ENCODE results near the gene EPHA4. TPM values are rescaled to one million over a fixed set of nuclear protein-coding genes. Genes with fewer than 3 reads are reported as not detected.

EPHA4 gene
- total RNA-seq (2014; rRNA removed; shearing (Covaris generic); ENCODE audit: low replicate concordance): 3.8 and 5.4 TPM in 2 replicates

DNA sequence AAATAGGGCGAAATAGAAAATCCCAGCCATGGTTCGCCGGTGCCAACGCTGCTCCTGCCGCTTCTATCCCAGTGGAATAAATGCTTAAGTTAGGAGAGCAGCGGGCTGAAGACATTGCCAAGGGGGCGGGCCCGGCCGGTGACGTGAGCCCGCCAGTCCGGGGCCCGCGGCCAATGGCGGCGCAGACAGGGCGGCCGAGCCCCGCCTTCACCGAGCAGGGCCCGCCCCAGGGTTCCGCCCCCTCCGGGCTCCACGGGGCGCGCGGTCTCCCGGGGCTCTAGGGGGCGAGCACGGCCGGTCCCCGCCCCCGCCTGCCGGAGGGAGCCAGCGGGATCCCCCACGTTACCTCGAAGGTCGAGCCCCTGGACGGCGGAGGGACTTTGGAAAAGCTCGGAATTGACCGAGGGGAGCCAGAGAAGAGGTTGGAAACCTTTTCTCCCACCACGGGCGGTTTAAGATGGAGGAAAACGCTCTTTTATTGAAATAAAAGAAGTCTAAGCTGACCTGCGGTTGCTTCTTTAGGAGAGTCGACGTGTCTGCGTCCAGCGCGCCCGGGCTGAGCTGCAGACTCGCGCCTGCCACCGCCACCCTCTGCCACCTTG, at the start of gene EPHA4:
TSS of gene EPHA4 (minus strand) at position 86 of the 602 bp plus-strand sequence. CDS start at position 30, 56 bp downstream.
- peak; percentile 88 for DNase-seq
- H3K9me3 ChIP-seq: no peaks in the 10 kb centered on the region
- H3K27me3 ChIP-seq: no peaks in the 10 kb centered on the region
- no peaks in the 10 kb centered on the region for H3K36me3 ChIP-seq
- peak within 1 kb of the TSS; percentile 75 for H3K4me3 ChIP-seq

- Histone ChIP-seq H3K36me3 (no peaks in the 10 kb centered on the region), H3K27me3 (no peaks in the 10 kb centered on the region), H3K4me3 (no peak overlapping the region), H3K9me3 (no peaks in the 10 kb centered on the region)
- DNase-seq: no peak
Measured at GRCh38 chr2:221618007-221618406, 45.9 kb upstream of the EPHA4 start.

DNA sequence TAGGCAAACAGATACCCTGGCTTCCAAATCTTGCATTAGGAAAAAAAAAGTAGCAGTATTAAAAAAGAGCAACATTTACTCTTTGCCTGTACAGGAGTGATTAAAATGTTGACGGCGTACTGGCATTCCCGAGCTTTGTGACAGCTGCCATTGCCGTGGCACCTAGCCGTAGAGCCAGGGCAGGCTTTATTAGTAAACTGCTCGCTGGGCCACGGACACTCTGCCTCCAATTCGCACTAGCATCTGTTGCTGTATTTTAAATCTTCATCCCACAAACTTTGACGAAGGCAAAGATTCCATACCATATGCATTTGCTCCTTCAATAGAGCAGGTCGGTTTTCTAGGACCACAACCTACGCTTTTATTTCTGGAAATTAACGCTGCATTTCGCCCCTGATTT, 44.5 kb upstream of the EPHA4 start:
- DNase-seq: no peak
- Histone ChIP-seq H3K36me3 (no peaks in the 10 kb centered on the region), H3K9me3 (no peaks in the 10 kb centered on the region)

GRCh38 chr2:221614274-221614673, 42.2 kb upstream of the EPHA4 start:
- no peak for DNase-seq
- Histone ChIP-seq H3K4me3 (no peak overlapping the region), H3K36me3 (no peaks in the 10 kb centered on the region), H3K27me3 (no peaks in the 10 kb centered on the region), H3K9me3 (no peaks in the 10 kb centered on the region)

More for the DNA sequence above, 44.5 kb upstream of the EPHA4 start:
- Histone ChIP-seq H3K4me3 (no peak overlapping the region), H3K27me3 (no peaks in the 10 kb centered on the region)

DNA sequence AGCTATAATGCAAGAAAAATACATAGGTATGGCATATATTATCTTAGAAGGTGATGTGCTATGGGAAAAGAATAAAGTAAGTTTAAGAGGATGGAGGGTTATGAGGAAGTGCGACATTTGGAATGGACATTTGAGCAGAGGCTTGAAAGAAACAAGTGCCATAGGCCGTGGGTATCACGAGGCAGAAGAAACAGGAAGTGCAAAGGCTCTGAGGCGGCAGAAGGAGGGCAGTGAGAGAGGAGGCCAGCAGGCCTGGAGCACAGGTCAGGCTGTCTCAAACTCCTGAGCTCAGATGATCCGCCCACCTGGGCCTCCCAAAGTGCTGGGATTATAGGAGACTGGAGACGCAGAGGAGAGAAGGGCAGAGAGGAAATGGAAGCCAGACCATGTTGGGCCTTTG, 40.7 kb upstream of the EPHA4 start:
- Histone ChIP-seq H3K27me3 (no peaks in the 10 kb centered on the region), H3K9me3 (no peaks in the 10 kb centered on the region), H3K4me3 (no peak overlapping the region), H3K36me3 (no peaks in the 10 kb centered on the region)
- DNase-seq: no peak

DNA sequence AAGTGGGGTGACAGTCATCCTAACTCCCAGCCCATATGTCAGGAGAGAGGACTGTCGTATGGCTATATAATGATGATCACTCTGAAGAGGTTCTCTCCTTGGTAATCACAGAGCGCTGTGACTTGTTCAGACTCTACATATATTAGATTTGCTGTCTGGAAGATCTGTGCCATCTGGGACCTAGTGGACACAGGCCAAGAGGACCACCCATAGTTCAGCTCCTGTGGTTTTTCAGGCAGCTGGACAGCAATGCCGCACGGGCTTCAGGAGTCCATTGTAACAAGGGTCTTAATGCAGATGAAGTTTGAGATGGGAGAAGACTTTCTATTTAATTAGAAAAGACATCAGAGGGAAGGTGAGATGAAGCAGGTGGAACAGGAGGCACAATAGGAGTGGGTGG, 40.1 kb upstream of the EPHA4 start:
- DNase-seq: no peak
- no peaks in the 10 kb centered on the region for H3K9me3 ChIP-seq
- H3K27me3 ChIP-seq: no peaks in the 10 kb centered on the region
- H3K4me3 ChIP-seq: no peak overlapping the region
- H3K36me3 ChIP-seq: no peaks in the 10 kb centered on the region

DNA sequence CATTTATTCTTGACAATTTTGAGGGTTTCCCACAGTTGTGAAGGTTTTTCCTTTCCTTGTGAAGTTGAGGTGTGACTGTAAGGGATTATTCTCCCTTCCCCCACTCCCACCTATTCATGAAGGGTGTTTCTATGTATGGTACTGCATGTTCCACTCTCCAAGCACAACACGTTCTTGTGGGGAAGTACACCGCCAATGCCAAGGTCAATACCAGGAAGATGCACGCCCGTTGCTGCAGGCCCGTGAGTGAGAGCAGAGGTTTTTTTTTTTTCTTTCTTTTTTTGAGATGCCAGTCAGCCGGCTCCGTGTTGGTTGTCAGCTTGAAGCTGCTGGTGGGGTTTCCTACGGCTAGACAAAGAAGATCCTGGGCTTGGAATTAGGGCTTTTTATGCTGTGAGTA, 38.6 kb upstream of the EPHA4 start:
- no peak overlapping the region for H3K4me3 ChIP-seq
- H3K27me3 ChIP-seq: no peaks in the 10 kb centered on the region
- H3K36me3 ChIP-seq: no peaks in the 10 kb centered on the region
- H3K9me3 ChIP-seq: no peaks in the 10 kb centered on the region
- DNase-seq: no peak

DNA sequence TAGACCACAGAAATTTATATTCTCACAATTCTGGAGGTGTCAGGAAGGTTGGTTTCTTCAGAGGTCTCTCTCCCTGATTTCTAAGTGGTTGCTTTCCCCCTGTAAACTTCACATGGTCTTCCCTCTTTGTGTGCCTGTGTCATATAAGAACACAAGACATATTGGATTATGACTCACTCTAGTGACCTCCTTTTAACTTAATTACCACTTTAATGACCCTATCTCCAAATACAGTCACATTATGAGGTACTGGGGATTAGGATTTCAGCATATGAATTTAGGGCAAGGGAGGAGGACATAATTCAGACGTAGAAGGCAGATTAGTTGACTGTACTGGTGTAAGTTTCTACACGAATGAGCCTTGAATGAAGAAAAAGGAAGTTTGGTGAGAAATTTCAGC, 38.2 kb upstream of the EPHA4 start:
- H3K27me3 ChIP-seq: no peaks in the 10 kb centered on the region
- no peaks in the 10 kb centered on the region for H3K36me3 ChIP-seq
- no peak for DNase-seq
- no peak overlapping the region for H3K4me3 ChIP-seq
- H3K9me3 ChIP-seq: no peaks in the 10 kb centered on the region

- H3K9me3 ChIP-seq: no peaks in the 10 kb centered on the region
- no peaks in the 10 kb centered on the region for H3K36me3 ChIP-seq
- no peak for DNase-seq
- no peak overlapping the region for H3K4me3 ChIP-seq
- H3K27me3 ChIP-seq: no peaks in the 10 kb centered on the region
Measured at GRCh38 chr2:221608442-221608841, 36.3 kb upstream of the EPHA4 start.

DNA sequence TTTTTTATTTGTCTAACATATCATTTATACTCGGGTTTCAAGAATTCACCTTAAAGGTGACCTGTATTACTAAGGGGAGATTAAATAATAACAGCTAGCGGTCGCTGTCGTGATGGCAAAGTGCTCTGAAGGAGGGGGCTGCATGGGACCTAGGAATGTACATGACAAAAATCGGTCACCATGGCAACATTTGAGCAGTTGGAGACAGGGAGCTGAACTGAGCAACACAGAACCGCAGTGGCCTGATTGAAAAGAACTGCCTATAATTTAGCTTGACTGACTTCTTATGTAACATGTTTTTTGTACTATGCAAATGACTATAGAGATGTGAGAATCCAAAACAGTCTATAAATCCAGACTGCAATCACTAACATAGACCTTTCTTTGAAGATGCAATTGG, 34.3 kb upstream of the EPHA4 start:
- Histone ChIP-seq H3K9me3 (no peaks in the 10 kb centered on the region), H3K36me3 (no peaks in the 10 kb centered on the region)
- DNase-seq: no peak

DNA sequence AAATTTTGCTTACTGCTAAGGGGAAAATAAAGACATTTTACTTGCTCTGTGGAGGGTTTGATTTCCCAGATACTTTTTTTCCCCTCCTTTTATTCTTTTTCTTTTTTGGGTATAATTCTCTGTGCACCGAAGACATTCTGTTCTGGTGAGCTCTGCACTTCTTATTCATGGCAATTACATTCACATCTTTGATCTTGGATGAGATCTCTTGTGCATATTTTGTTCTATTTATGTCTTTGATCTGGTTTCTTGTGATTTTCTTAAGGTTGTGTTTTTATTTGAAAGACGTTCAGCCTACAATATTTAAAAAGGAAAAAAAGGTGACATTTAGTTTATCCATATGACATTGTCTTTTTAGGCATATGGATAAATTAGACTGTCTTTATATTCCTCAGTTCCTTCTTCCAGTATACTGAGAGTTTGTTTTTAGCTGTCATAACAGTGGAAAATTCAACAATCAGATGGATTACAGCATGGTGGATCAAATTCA, 33.7 kb upstream of the EPHA4 start:
- DNase-seq: no peak
- Histone ChIP-seq H3K27me3 (no peaks in the 10 kb centered on the region), H3K4me3 (no peak overlapping the region), H3K36me3 (no peaks in the 10 kb centered on the region), H3K9me3 (no peaks in the 10 kb centered on the region)

More for the DNA sequence above, 34.3 kb upstream of the EPHA4 start:
- Histone ChIP-seq H3K4me3 (no peak overlapping the region), H3K27me3 (no peaks in the 10 kb centered on the region)

GRCh38 chr2:221602938-221603337, 30.8 kb upstream of the EPHA4 start:
- H3K9me3 ChIP-seq: no peaks in the 10 kb centered on the region
- peak; percentile 20 for DNase-seq
- no peaks in the 10 kb centered on the region for H3K27me3 ChIP-seq

GRCh38 chr2:221601376-221601775, 29.3 kb upstream of the EPHA4 start:
- no peak for DNase-seq
- Histone ChIP-seq H3K4me3 (no peak overlapping the region), H3K9me3 (no peaks in the 10 kb centered on the region), H3K27me3 (no peaks in the 10 kb centered on the region), H3K36me3 (no peaks in the 10 kb centered on the region)

More at GRCh38 chr2:221602938-221603337, 30.8 kb upstream of the EPHA4 start:
- no peaks in the 10 kb centered on the region for H3K36me3 ChIP-seq
- no peak overlapping the region for H3K4me3 ChIP-seq

DNA sequence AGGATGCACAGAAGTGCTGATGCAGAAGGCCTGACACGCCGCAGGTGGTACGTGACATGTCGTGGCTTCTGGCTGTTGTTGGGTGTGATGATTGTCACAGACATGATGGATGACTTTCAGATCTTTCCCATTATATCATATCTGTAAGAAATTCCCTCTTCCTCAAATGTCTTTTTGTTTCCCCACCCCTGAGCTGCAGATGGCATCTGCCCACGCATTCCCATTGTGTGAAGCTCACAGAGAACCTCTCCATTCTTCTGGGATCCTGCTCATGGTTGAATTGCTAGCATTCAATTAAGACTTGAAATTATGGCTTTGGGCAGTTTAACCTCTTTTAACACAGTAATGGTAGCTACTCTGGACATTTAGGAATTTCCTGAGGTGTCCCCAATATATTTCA, 28.3 kb upstream of the EPHA4 start:
- H3K9me3 ChIP-seq: no peaks in the 10 kb centered on the region
- no peak for DNase-seq
- H3K36me3 ChIP-seq: no peaks in the 10 kb centered on the region
- H3K4me3 ChIP-seq: no peak overlapping the region
- no peaks in the 10 kb centered on the region for H3K27me3 ChIP-seq

DNA sequence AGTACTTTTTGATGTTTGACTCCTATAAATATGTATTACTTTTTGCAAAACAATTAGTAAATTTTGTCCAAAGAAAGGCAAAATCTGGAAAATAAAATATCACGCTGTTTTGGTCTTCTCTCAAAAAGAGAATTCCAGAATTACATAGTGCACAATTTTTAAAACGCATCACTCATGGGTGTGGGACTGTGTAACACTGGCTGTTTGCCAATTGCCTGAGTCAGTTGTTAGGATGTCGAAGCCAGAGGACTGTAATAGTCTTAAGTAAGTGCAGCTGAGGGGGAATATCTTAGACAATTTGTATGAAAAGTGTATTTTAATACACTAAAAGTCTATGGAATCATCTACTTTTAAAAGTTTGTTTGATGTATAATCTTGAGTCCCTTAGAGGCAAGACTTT, 24.1 kb upstream of the EPHA4 start:
- peak; percentile 68 for DNase-seq
- no peaks in the 10 kb centered on the region for H3K36me3 ChIP-seq
- no peaks in the 10 kb centered on the region for H3K9me3 ChIP-seq
- H3K27me3 ChIP-seq: no peaks in the 10 kb centered on the region
- no peak overlapping the region for H3K4me3 ChIP-seq

GRCh38 chr2:221590861-221591365, 18.8 kb upstream of the EPHA4 start:
- H3K27me3 ChIP-seq: no peaks in the 10 kb centered on the region
- no peak for DNase-seq
- H3K9me3 ChIP-seq: no peaks in the 10 kb centered on the region
- no peaks in the 10 kb centered on the region for H3K36me3 ChIP-seq
- no peak overlapping the region for H3K4me3 ChIP-seq

DNA sequence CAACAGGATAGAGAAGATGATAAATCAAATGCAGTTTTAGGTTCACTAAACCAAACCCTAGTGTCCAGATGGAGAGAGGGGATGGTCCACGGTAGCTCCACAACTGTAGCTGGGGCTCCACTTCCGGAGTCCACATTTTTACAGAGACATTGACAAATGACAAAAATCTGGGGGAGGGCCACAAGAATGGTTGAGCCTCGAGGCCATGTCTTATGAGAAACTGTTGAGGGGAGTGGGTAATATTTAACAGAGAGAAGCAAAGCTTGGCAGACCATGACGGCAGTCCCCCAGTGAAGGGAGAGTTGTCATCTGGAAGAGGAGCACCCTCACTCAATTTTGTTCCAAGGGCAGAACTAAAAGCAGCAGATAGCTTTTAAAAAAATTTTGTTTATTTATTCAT, 17.6 kb upstream of the EPHA4 start:
- Histone ChIP-seq H3K36me3 (no peaks in the 10 kb centered on the region), H3K27me3 (no peaks in the 10 kb centered on the region), H3K4me3 (no peak overlapping the region), H3K9me3 (no peaks in the 10 kb centered on the region)
- no peak for DNase-seq

GRCh38 chr2:221588306-221588985, 16.3 kb upstream of the EPHA4 start:
- no peaks in the 10 kb centered on the region for H3K9me3 ChIP-seq
- H3K27me3 ChIP-seq: no peaks in the 10 kb centered on the region
- no peak overlapping the region for H3K4me3 ChIP-seq
- no peak for DNase-seq
- no peaks in the 10 kb centered on the region for H3K36me3 ChIP-seq
